ENCODE data around the gene HTR1A.

DNA sequence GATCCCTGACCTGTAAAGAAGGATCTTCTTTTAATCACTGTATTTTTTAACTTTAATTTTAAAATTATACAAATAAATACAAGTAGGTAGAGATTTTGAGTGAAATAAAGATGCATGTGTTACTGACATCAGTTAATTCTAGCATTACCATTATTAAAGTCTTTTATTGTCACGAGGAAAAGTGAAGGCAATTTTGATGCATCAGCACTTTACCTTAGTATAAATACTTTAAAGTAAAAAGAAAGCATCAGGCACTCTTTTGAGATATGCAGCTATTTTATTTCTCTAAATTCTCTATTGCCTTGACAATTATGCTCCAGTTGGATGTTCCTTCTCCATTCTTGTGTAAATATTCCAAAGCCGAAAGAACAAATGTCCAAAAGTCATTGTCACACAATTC lies 4.6 kb downstream of the HTR1A start:
- TF ChIP-seq, protein P1, sequence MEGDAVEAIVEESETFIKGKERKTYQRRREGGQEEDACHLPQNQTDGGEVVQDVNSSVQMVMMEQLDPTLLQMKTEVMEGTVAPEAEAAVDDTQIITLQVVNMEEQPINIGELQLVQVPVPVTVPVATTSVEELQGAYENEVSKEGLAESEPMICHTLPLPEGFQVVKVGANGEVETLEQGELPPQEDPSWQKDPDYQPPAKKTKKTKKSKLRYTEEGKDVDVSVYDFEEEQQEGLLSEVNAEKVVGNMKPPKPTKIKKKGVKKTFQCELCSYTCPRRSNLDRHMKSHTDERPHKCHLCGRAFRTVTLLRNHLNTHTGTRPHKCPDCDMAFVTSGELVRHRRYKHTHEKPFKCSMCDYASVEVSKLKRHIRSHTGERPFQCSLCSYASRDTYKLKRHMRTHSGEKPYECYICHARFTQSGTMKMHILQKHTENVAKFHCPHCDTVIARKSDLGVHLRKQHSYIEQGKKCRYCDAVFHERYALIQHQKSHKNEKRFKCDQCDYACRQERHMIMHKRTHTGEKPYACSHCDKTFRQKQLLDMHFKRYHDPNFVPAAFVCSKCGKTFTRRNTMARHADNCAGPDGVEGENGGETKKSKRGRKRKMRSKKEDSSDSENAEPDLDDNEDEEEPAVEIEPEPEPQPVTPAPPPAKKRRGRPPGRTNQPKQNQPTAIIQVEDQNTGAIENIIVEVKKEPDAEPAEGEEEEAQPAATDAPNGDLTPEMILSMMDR (IDR thresholded peaks at IDR 0.05; ENCODE audit: low read depth, low read length, missing input control) = no peak
- TF ChIP-seq RAD21 (IDR thresholded peaks at IDR 0.05) = no peak
- no peak for TF ChIP-seq JUND (IDR thresholded peaks at IDR 0.05)
- TF ChIP-seq TAF1 (conservative IDR thresholded peaks at IDR 0.05) = no peak
- TF ChIP-seq REST (IDR thresholded peaks at IDR 0.05) = no peak
